H1 (cell line): ENCODE measurements around the gene LMNA. TPM values are rescaled to one million over a fixed set of nuclear protein-coding genes. Genes with fewer than 3 reads are reported as not detected.

Experiments used
- CTCF ChIA-PET: fragments of 300-600 bp; sonication (Branson Sonifier 250); formaldehyde crosslinking; loops from one replicate; lab custom pipeline; 2021; ENCODE audit not compliant: partially characterized antibody; lab: Charles Lee
- POLR2A ChIA-PET: fragments of 300-600 bp; sonication (Branson Sonifier 250); formaldehyde crosslinking; loops from one replicate; lab custom pipeline; 2021; ENCODE audit warnings: inconsistent platforms; ENCODE audit not compliant: partially characterized antibody; lab: Charles Lee
- DNase-seq, 2 experiments: peaks; one replicate each; pipeline versions ENCODE4 v3.0.0 to v3.0.0-alpha.2; 2010 to 2022; ENCODE audit warnings: low spot score in 2 of 2, low read depth in 1 of 2, mixed read lengths in 1 of 2
- FAIRE-seq: peaks from 2 replicates; lab custom pipeline; 2011; peaks lifted over from hg19 to GRCh38; lab: Jason Lieb, UNC
- H2AFZ ChIP-seq: 2 replicates; pipeline ENCODE4 v1.8.1; 2012; ENCODE audit warnings: low read length, inconsistent platforms
- H2AK5ac ChIP-seq: 2 replicates; pipeline ENCODE4 v1.6.1; 2013; ENCODE audit warnings: low read depth, low read length
- H2BK120ac ChIP-seq: replicated peaks from 2 replicates; pipeline ENCODE3; 2013; ENCODE audit warnings: low read depth, low read length, inconsistent platforms
- H2BK12ac ChIP-seq: 2 replicates; pipeline ENCODE4 v1.6.1; 2013; ENCODE audit warnings: low read depth, low read length
- H2BK15ac ChIP-seq: 2 replicates; pipeline ENCODE4 v1.6.1; 2013; ENCODE audit warnings: low read length
- H2BK20ac ChIP-seq: 2 replicates; pipeline ENCODE4 v1.6.1; 2013; ENCODE audit warnings: low read length
- H2BK5ac ChIP-seq: 2 replicates; pipeline ENCODE4 v1.6.1; 2013; ENCODE audit warnings: low read depth, low read length
- H3K14ac ChIP-seq: 2 replicates; pipeline ENCODE4 v1.6.1; 2013; ENCODE audit warnings: inconsistent platforms; ENCODE audit not compliant: insufficient read length
- H3K18ac ChIP-seq: 2 replicates; pipeline ENCODE4 v1.6.1; 2013; ENCODE audit warnings: low read length; ENCODE audit errors: extremely low read depth
- H3K23ac ChIP-seq: 2 replicates; pipeline ENCODE4 v1.6.1; 2013; ENCODE audit warnings: inconsistent platforms; ENCODE audit not compliant: insufficient read length
- H3K23me2 ChIP-seq: 2 replicates; pipeline ENCODE4 v1.6.1; 2013; ENCODE audit warnings: low read depth, low read length
- H3K27ac ChIP-seq: 2 replicates; pipeline ENCODE4 v1.6.1; 2011; ENCODE audit warnings: low read depth, low read length, inconsistent platforms
- H3K27me3 ChIP-seq, 4 experiments: replicated peaks in 1 of 4; 1 replicate in 1 of 4; 2 replicates in 3 of 4; pipeline versions ENCODE4 v1.6.1 to v1.8.1; 2011 to 2013; ENCODE audit warnings: low read length in 3 of 4, mild to moderate bottlenecking in 3 of 4, inconsistent platforms in 2 of 4, mixed read lengths in 2 of 4, moderate library complexity in 1 of 4; ENCODE audit not compliant: control insufficient read depth in 3 of 4, insufficient read depth in 3 of 4; ENCODE audit errors: extremely low read depth in 1 of 4
- H3K36me3 ChIP-seq, 4 experiments: 2 replicates each; pipeline versions ENCODE4 v1.6.1 to v1.8.1; 2011 to 2013; ENCODE audit warnings: mild to moderate bottlenecking in 4 of 4, low read length in 3 of 4, moderate library complexity in 2 of 4, control low read depth in 1 of 4, inconsistent platforms in 1 of 4; ENCODE audit not compliant: insufficient read depth in 4 of 4, control insufficient read depth in 2 of 4
- H3K4ac ChIP-seq: replicated peaks from 2 replicates; pipeline ENCODE3; 2013; ENCODE audit warnings: low read length, low read depth, mixed read lengths, inconsistent platforms; ENCODE audit not compliant: insufficient read length
- H3K4me1 ChIP-seq, 4 experiments: replicated peaks in 1 of 4; 1 replicate in 1 of 4; 2 replicates in 3 of 4; pipeline versions ENCODE4 v1.6.1 to v1.8.1; 2011 to 2013; ENCODE audit warnings: low read length in 3 of 4, inconsistent platforms in 2 of 4, mixed read lengths in 1 of 4; ENCODE audit not compliant: insufficient read depth in 4 of 4, control insufficient read depth in 3 of 4
- H3K4me2 ChIP-seq, 2 experiments: 2 replicates each; pipeline versions ENCODE4 v1.6.1 to v1.8.1; 2011 to 2013; ENCODE audit warnings: low read depth in 2 of 2, low read length in 2 of 2, control low read depth in 1 of 2, inconsistent platforms in 1 of 2, mild to moderate bottlenecking in 1 of 2; ENCODE audit not compliant: insufficient read depth in 1 of 2
- H3K4me3 ChIP-seq, 4 experiments: fragments of 200-600, 300-600 bp in 1 of 4; sonication (generic), shearing (Covaris generic), sonication (Bioruptor Twin) in 1 of 4; 2 replicates each; pipeline versions ENCODE4 v1.5.1 to v1.8.1; 2011 to 2016; ENCODE audit warnings: low read length in 4 of 4, low read depth in 3 of 4, control low read depth in 2 of 4, inconsistent platforms in 2 of 4, mild to moderate bottlenecking in 2 of 4, mixed read lengths in 1 of 4, moderate library complexity in 1 of 4; ENCODE audit not compliant: insufficient read depth in 2 of 4; ENCODE audit errors: extremely low read depth in 1 of 4
- H3K56ac ChIP-seq: replicated peaks from 2 replicates; pipeline ENCODE3; 2013; ENCODE audit warnings: low read depth, mild to moderate bottlenecking, mixed read lengths, low read length, inconsistent platforms; ENCODE audit not compliant: insufficient read length
- H3K79me1 ChIP-seq: 2 replicates; pipeline ENCODE4 v1.6.1; 2013; ENCODE audit warnings: low read depth, low read length, control low read depth
- H3K79me2 ChIP-seq, 2 experiments: 2 replicates each; pipeline versions ENCODE4 v1.6.1 to v1.8.1; 2012 to 2013; ENCODE audit warnings: low read length in 2 of 2, mild to moderate bottlenecking in 2 of 2, inconsistent platforms in 1 of 2; ENCODE audit not compliant: insufficient read depth in 2 of 2, control insufficient read depth in 1 of 2
- H3K9ac ChIP-seq, 4 experiments: replicated peaks in 1 of 4; 1 replicate in 1 of 4; 2 replicates in 3 of 4; pipeline versions ENCODE4 v1.6.1 to v1.8.1; 2011 to 2013; ENCODE audit warnings: low read depth in 3 of 4, low read length in 3 of 4, control low read depth in 2 of 4, mild to moderate bottlenecking in 2 of 4, moderate library complexity in 2 of 4, inconsistent platforms in 1 of 4; ENCODE audit errors: extremely low read depth in 1 of 4
- H3K9me3 ChIP-seq, 2 experiments: 2 replicates each; pipeline versions ENCODE4 v1.6.1 to v1.8.1; 2012 to 2013; ENCODE audit warnings: mild to moderate bottlenecking in 2 of 2, moderate library complexity in 2 of 2, control low read depth in 1 of 2, inconsistent platforms in 1 of 2, low read depth in 1 of 2, low read length in 1 of 2, mixed read lengths in 1 of 2; ENCODE audit not compliant: insufficient read depth in 2 of 2
- H4K20me1 ChIP-seq, 2 experiments: replicated peaks in 1 of 2; 2 replicates each; pipeline versions ENCODE3 to v1.8.1; 2011 to 2013; ENCODE audit warnings: inconsistent platforms in 2 of 2, low read length in 2 of 2, mild to moderate bottlenecking in 1 of 2; ENCODE audit not compliant: insufficient read depth in 2 of 2, control insufficient read depth in 1 of 2
- H4K5ac ChIP-seq: 2 replicates; pipeline ENCODE4 v1.6.1; 2013; ENCODE audit warnings: low read length, low read depth, mixed read lengths, inconsistent platforms; ENCODE audit not compliant: insufficient read length
- H4K8ac ChIP-seq: 2 replicates; pipeline ENCODE4 v1.8.0; 2013; ENCODE audit warnings: mild to moderate bottlenecking, moderate library complexity, low read length, inconsistent platforms; ENCODE audit not compliant: insufficient read depth; ENCODE audit errors: extremely low read depth
- H4K91ac ChIP-seq: replicated peaks from 2 replicates; pipeline ENCODE3; 2013; ENCODE audit warnings: low read length, mixed read lengths, inconsistent platforms; ENCODE audit not compliant: insufficient read length
- BCL11A ChIP-seq, 2 experiments: IDR thresholded peaks; one replicate each; pipeline ENCODE4 v1.6.1; 2011; ENCODE audit warnings: low read depth in 2 of 2, low read length in 2 of 2, mild to moderate bottlenecking in 2 of 2
- USF2 ChIP-seq: IDR thresholded peaks from 2 replicates; pipeline ENCODE4 v1.6.1; 2011; ENCODE audit warnings: low read length, improper control_type of control experiment
- WGBS, 2 experiments: shearing (Covaris generic) in 1 of 2; methylation state at CpG; one replicate each; pipeline versions ENCODE4 v1.1.6 to v1.1.7; 2013 to 2015; ENCODE audit warnings: low lambda C conversion rate in 2 of 2, mixed read lengths in 2 of 2, inconsistent platforms in 1 of 2, low coverage in 1 of 2, missing lambda C conversion rate in 1 of 2; ENCODE audit not compliant: insufficient replicate concordance in 2 of 2, insufficient coverage in 1 of 2, insufficient read length in 1 of 2; ENCODE audit errors: extremely low coverage in 1 of 2, missing lambda C conversion rate in 1 of 2; 5-methylcytosine and 5-hydroxymethylcytosine counted together
- polyA plus RNA-seq, 7 experiments: library from polyadenylated mRNA; depleted of rRNA in 3 of 7; stranded (reverse) in 5 of 7; unstranded in 2 of 7; fragments of >200 nt in 5 of 7; fragments of 200-250 nt in 2 of 7; gene quantifications; 1 replicate in 5 of 7; 2 replicates in 1 of 7; 4 replicates in 1 of 7; pipeline versions ENCODE4 v1.2.1 to v1.2.3, GENCODE V29; 2011 to 2013; ENCODE audit warnings: missing spikeins in 2 of 7, mixed read lengths in 2 of 7
- total RNA-seq: library from RNA; stranded (reverse); fragmentation: NEBNext Ultra II Directional; extraction: Animal tissue kit (Norgen Biotek cat#: 25700); gene quantifications from 2 replicates; pipeline ENCODE4 v1.2.1, GENCODE V29; 2021

Gene LMNA
- total and polyA plus RNA-seq, 2 of the 8 experiments (the other 6 are each of a cell fraction or from before 2014, with no cell fraction given): 25.8 to 46.8 TPM

DNA sequence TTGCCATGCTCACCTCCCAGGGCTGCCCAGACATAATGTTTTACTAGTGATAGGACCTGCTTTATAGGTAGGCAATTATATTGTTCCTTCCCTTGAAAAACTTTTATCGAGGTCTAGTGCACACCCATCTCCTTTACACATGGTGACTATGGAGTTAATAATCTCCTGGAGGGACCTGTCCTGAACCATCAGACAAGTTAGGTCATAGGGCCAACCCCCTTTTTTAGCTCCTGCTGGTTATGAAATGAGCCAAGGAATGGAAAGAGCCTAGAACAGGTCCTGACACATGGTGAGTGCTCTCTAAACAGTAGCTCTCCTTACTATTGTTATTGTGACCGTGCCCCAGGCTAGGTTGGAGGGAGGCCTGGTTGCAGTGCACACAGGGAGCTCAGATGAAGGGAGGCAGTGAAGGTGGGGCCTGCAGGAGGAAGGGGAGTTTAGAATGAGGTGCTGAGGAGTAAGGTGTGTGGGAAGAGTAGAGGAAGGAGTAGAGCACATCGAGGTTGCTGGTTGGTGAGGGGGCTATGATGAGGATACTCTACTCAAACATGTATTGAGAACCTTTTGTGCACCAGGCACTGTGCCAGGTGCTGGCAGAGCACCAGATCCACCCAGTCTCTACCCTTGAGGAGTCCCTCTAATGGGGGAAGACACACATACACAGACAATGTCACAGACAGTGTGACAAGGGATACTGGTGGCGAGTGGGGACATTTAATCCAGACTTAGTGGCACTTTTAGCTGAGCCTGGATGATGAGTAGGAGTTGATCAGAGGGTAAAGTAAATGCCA lies 14.1 kb upstream of the LMNA start:
- CTCF ChIA-PET: interaction anchor here (0.6 to 29.5 kb wide), 14 partner anchors 13 to 285 kb away, joined by 3 to 1994 read pairs (median 4); partner anchors contain the start of genes LMNA, MEX3A and PMF1
- POLR2A ChIA-PET: interaction anchor here (0.6 to 29.6 kb wide), 8 partner anchors 8 to 81 kb away, joined by 3 to 763 read pairs (median 3); partner anchors contain the start of gene LMNA
- TF ChIP-seq USF2 (no peak), BCL11A (IDR thresholded peaks at IDR 0.05; ENCODE audit: low read depth in 2 of 2, low read length in 2 of 2) (no peak)

More for the DNA sequence above, 14.1 kb upstream of the LMNA start:
- Histone ChIP-seq H3K4ac (no peak overlapping the region), H2AFZ (no peak overlapping the region), H3K27me3 (no peaks in the 10 kb centered on the region; a peak in 1 of 7 replicates), H2BK12ac (0 out of 2 replicates have a peak overlapping the region, but pooled peaks have one; percentile 22), H4K5ac (no peak overlapping the region), H4K20me1 (peaks cover 2 to 6% of the 10 kb centered on the region in 2 experiments), H3K36me3 (no peaks in the 10 kb centered on the region), H3K79me1 (peaks cover 2% of the 10 kb centered on the region; the same call in 1 of the 2 replicates), H3K9me3 (no peaks in the 10 kb centered on the region), H3K14ac (no peak overlapping the region), H2BK15ac (peak overlapping the region; percentile 65), H3K23me2 (peaks cover 2% of the 10 kb centered on the region; the same call in 1 of the 2 replicates), H3K4me2 (no peak overlapping the region), H2BK20ac (no peak overlapping the region), H2BK5ac (no peak overlapping the region), H4K91ac (no peak overlapping the region), H3K18ac (no peak overlapping the region), H4K8ac (no peak overlapping the region), H3K56ac (no peak overlapping the region), H2BK120ac (no peak overlapping the region), H3K9ac (no peak overlapping the region), H3K4me3 (no peak overlapping the region), H3K27ac (no peak overlapping the region), H3K23ac (no peak overlapping the region), H3K4me1 (peaks cover 2 to 35% (median 24%) of the 10 kb centered on the region in 4 experiments), H2AK5ac (no peak overlapping the region), H3K79me2 (no peaks in the 10 kb centered on the region)
- FAIRE-seq (no peak), DNase-seq (no peak)
- WGBS, 2 experiments: 84 to 100% methylated on average over 1 to 4 of the region's 4 CpGs
